Measurements from ENCODE around the gene POMGNT1.

The POMGNT1 gene

GRCh38 chr1:46211051-46211450 is 12.8 kb upstream of the POMGNT1 start:
- in situ Hi-C loops (cut with MboI; ENCODE audit: low sequenced_read_pairs): no loop called here

- in situ Hi-C loops (cut with MboI; ENCODE audit: low sequenced_read_pairs): no loop called here
Observed at GRCh38 chr1:46210561-46210960, 12.3 kb upstream of the POMGNT1 start.

GRCh38 chr1:46206399-46206798 is 8.2 kb upstream of the POMGNT1 start:
- in situ Hi-C loops (cut with MboI; ENCODE audit: low sequenced_read_pairs): no loop called here

- in situ Hi-C loops (cut with MboI; ENCODE audit: low sequenced_read_pairs): no loop called here
Observed at GRCh38 chr1:46205791-46206190, 7.6 kb upstream of the POMGNT1 start.

GRCh38 chr1:46205141-46205540 is 6.9 kb upstream of the POMGNT1 start:
- in situ Hi-C loops (cut with MboI; ENCODE audit: low sequenced_read_pairs): no loop called here

GRCh38 chr1:46204406-46204742 is 6.1 kb upstream of the POMGNT1 start:
- in situ Hi-C loops (cut with MboI; ENCODE audit: low sequenced_read_pairs): no loop called here

- in situ Hi-C loops (cut with MboI; ENCODE audit: low sequenced_read_pairs): no loop called here
Observed at GRCh38 chr1:46203738-46204405, 5.6 kb upstream of the POMGNT1 start.

- in situ Hi-C loops (cut with MboI; ENCODE audit: low sequenced_read_pairs): no loop called here
Observed at GRCh38 chr1:46199233-46199749, 1.1 kb upstream of the POMGNT1 start.

GRCh38 chr1:46197560-46197963 is 672 bp downstream of the POMGNT1 start:
- in situ Hi-C loops (cut with MboI; ENCODE audit: low sequenced_read_pairs): no loop called here

GRCh38 chr1:46196609-46197008 is 1.6 kb downstream of the POMGNT1 start:
- in situ Hi-C loops (cut with MboI; ENCODE audit: low sequenced_read_pairs): no loop called here

- in situ Hi-C loops (cut with MboI; ENCODE audit: low sequenced_read_pairs): no loop called here
Observed at GRCh38 chr1:46194641-46195193, 3.5 kb downstream of the POMGNT1 start.

- in situ Hi-C loops (cut with MboI; ENCODE audit: low sequenced_read_pairs): no loop called here
Observed at GRCh38 chr1:46193984-46194570, 4.2 kb downstream of the POMGNT1 start.

- in situ Hi-C loops (cut with MboI; ENCODE audit: low sequenced_read_pairs): no loop called here
Observed at GRCh38 chr1:46193285-46193684, 4.9 kb downstream of the POMGNT1 start.

GRCh38 chr1:46192171-46192570 is 6.1 kb downstream of the POMGNT1 start:
- in situ Hi-C loops (cut with MboI; ENCODE audit: low sequenced_read_pairs): no loop called here

GRCh38 chr1:46191033-46191701 is 7.1 kb downstream of the POMGNT1 start:
- in situ Hi-C loops (cut with MboI; ENCODE audit: low sequenced_read_pairs): no loop called here

GRCh38 chr1:46190539-46190938 is 7.7 kb downstream of the POMGNT1 start:
- in situ Hi-C loops (cut with MboI; ENCODE audit: low sequenced_read_pairs): no loop called here

- in situ Hi-C loops (cut with MboI; ENCODE audit: low sequenced_read_pairs): no loop called here
Observed at GRCh38 chr1:46188295-46189030, 9.8 kb downstream of the POMGNT1 start.

- in situ Hi-C loops (cut with MboI; ENCODE audit: low sequenced_read_pairs): no loop called here
Observed at GRCh38 chr1:46187106-46187869, 10.9 kb downstream of the POMGNT1 start.

GRCh38 chr1:46186076-46186475 is 12.2 kb downstream of the POMGNT1 start:
- in situ Hi-C loops (cut with MboI; ENCODE audit: low sequenced_read_pairs): no loop called here

GRCh38 chr1:46184920-46185658 is 13.1 kb downstream of the POMGNT1 start:
- in situ Hi-C loops (cut with MboI; ENCODE audit: low sequenced_read_pairs): no loop called here

All from hTERT RPE-1 (cell line).